Measurements from ENCODE around the gene CNKSR1. TPM values are rescaled to one million over a fixed set of nuclear protein-coding genes. Genes with fewer than 3 reads are reported as not detected.

CNKSR1 gene
- total RNA-seq, 1 experiment from 2014 or later, result 18.0 TPM

DNA sequence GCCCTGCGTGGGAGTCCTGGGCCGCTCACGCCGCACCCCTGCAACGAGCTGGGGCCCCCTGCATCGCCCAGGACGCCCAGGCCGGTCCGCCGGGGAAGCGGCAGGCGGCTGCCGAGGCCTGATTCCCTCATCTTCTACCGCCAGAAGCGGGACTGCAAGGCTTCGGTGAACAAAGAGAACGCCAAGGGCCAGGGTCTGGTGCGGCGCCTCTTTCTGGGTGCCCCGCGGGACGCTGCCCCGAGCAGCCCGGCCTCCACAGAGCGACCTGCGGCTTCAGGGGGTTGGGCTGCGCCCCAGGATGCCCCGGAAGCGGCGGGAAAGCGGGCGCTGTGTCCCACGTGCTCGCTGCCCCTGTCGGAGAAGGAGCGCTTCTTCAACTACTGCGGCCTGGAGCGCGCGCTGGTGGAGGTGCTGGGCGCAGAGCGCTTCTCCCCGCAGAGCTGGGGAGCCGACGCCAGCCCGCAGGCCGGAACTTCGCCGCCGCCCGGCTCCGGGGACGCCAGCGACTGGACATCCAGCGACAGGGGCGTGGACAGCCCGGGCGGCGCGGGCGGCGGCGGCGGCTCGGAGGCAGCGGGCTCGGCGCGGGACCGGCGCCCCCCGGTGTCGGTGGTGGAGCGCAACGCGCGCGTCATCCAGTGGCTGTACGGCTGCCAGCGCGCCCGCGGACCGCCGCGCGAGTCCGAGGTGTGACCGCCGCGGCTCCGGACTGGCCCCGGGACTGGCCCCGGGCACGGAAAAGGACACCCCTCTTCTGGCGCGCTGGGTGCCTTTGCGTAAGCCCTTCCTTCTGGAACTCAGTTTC lies 15.7 kb upstream of the CNKSR1 start (continued):
- TF ChIP-seq, protein P1, sequence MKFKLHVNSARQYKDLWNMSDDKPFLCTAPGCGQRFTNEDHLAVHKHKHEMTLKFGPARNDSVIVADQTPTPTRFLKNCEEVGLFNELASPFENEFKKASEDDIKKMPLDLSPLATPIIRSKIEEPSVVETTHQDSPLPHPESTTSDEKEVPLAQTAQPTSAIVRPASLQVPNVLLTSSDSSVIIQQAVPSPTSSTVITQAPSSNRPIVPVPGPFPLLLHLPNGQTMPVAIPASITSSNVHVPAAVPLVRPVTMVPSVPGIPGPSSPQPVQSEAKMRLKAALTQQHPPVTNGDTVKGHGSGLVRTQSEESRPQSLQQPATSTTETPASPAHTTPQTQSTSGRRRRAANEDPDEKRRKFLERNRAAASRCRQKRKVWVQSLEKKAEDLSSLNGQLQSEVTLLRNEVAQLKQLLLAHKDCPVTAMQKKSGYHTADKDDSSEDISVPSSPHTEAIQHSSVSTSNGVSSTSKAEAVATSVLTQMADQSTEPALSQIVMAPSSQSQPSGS (CRISPR knock-in tag; IDR thresholded peaks at IDR 0.05; ENCODE audit: borderline replicate concordance, low read depth), result no peak
- TF ChIP-seq NR2C2 (CRISPR knock-in tag; IDR thresholded peaks at IDR 0.05) (peak; percentile 60), ESRRA (CRISPR knock-in tag; IDR thresholded peaks at IDR 0.05; ENCODE audit: borderline replicate concordance) (peak; percentile 57; the same call in 1 of the 2 replicates), NFYB (CRISPR knock-in tag; conservative IDR thresholded peaks at IDR 0.05; ENCODE audit: low read depth) (0 out of 2 replicates have a peak, but pooled peaks have one; percentile 30), MXD4 (CRISPR knock-in tag; IDR thresholded peaks at IDR 0.05; ENCODE audit: borderline replicate concordance) (no peak)

DNA sequence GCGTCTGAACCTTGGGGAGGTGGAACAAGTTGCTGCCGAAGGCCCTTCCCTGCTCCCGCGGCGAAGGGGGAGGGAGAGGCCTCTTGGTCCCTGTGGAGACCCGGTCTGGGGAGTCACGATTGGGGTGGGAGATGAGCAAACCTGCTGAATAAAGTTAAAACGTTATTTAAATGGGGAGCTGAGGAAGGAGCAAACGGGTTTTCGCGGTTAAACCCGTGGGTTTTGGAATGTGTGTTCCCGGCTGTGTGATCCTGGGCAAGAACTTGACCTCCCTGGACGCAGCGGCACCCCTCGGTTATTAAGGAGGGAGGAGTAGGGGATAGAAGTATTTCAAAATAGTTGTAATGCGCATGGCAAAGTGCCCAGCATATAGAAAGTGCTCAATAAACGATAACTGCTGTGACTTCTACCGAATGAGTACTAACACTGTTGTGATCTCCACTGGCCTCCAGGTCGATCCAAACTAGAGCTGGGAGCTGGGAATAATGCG lies 15.0 kb upstream of the CNKSR1 start:
- ChIA-PET POLR2A (no interaction called here), CTCF (interaction anchor here (0.7 to 2.0 kb wide), 6 partner anchors 7 to 132 kb away, joined by 3 to 9 read pairs (median 4); partner anchors contain the start of genes CATSPER4, CEP85 and ZNF593)
- DNase-seq (ENCODE audit: low spot score) (no peak), ATAC-seq (no peak)
- TF ChIP-seq ZNF263 (CRISPR knock-in tag; IDR thresholded peaks at IDR 0.05; ENCODE audit: low read depth) (no peak), JAZF1 (CRISPR knock-in tag; IDR thresholded peaks at IDR 0.05) (no peak), SOX15 (CRISPR knock-in tag; IDR thresholded peaks at IDR 0.05) (no peak), TCF7 (CRISPR knock-in tag; IDR thresholded peaks at IDR 0.05; ENCODE audit: low read depth) (no peak), HMGXB4 (CRISPR knock-in tag; IDR thresholded peaks at IDR 0.05) (no peak), AR (CRISPR knock-in tag; IDR thresholded peaks at IDR 0.05) (no peak), ZNF423 (CRISPR knock-in tag; IDR thresholded peaks at IDR 0.05) (no peak), KAT7 (CRISPR knock-in tag; IDR thresholded peaks at IDR 0.05; ENCODE audit: borderline replicate concordance) (no peak), ESRRA (CRISPR knock-in tag; IDR thresholded peaks at IDR 0.05; ENCODE audit: borderline replicate concordance) (no peak), USF2 (CRISPR knock-in tag; IDR thresholded peaks at IDR 0.05) (no peak), E2F1 (CRISPR knock-in tag; IDR thresholded peaks at IDR 0.05) (no peak), ZNF416 (CRISPR knock-in tag; IDR thresholded peaks at IDR 0.05) (no peak)
- TF ChIP-seq, protein P2, sequence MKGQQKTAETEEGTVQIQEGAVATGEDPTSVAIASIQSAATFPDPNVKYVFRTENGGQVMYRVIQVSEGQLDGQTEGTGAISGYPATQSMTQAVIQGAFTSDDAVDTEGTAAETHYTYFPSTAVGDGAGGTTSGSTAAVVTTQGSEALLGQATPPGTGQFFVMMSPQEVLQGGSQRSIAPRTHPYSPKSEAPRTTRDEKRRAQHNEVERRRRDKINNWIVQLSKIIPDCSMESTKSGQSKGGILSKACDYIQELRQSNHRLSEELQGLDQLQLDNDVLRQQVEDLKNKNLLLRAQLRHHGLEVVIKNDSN (CRISPR knock-in tag; IDR thresholded peaks at IDR 0.05), result no peak
- peaks cover 86% of the 10 kb centered on the region for H3K27me3 Mint-ChIP-seq (ENCODE audit: low read depth)
- H3K27ac Mint-ChIP-seq, result no peak overlapping the region
- no peaks in the 10 kb centered on the region for H3K36me3 Mint-ChIP-seq
- H3K4me3 Mint-ChIP-seq, result peak overlapping the region; percentile 74
- H3K4me1 Mint-ChIP-seq, result peaks cover 52% of the 10 kb centered on the region
- no peaks in the 10 kb centered on the region for H3K9me3 Mint-ChIP-seq
